ENCODE measurements around the gene UEVLD. TPM values are rescaled to one million over a fixed set of nuclear protein-coding genes. Genes with fewer than 3 reads are reported as not detected.

The UEVLD gene
- total RNA-seq, 1 donor from 2014 or later: 21.4 TPM

DNA sequence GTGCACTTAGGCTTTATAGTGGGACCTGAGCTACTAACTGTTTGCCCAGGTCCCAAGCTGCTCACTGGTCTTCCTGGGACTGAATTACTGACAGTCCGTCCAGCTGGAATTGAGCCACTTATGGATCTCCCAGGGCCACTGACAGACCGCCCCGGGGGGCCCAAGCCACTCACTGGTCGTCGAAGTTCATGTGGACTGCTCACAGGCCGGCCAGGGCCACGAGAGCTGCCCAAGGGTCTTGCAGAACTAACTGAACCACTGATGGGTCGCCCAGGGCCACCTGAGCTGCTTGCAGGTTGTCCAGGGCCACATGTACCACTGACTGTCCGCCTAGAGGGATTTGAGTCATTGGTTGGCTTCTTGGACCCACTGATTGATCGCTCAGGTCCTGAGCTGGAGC is 26.1 kb upstream of the UEVLD start:
- Mint-ChIP-seq H3K27me3 (ENCODE audit: low read depth) (no peaks in the 10 kb centered on the region), H3K36me3 (ENCODE audit: low read depth) (peaks cover 19% of the 10 kb centered on the region), H3K4me1 (ENCODE audit: low read depth) (peaks cover 35% of the 10 kb centered on the region), H3K9me3 (ENCODE audit: low read depth) (no peaks in the 10 kb centered on the region), H3K4me3 (ENCODE audit: unreplicated experiment) (no peak overlapping the region), H3K27ac (ENCODE audit: unreplicated experiment) (no peak overlapping the region)
- TF ChIP-seq, protein P1, sequence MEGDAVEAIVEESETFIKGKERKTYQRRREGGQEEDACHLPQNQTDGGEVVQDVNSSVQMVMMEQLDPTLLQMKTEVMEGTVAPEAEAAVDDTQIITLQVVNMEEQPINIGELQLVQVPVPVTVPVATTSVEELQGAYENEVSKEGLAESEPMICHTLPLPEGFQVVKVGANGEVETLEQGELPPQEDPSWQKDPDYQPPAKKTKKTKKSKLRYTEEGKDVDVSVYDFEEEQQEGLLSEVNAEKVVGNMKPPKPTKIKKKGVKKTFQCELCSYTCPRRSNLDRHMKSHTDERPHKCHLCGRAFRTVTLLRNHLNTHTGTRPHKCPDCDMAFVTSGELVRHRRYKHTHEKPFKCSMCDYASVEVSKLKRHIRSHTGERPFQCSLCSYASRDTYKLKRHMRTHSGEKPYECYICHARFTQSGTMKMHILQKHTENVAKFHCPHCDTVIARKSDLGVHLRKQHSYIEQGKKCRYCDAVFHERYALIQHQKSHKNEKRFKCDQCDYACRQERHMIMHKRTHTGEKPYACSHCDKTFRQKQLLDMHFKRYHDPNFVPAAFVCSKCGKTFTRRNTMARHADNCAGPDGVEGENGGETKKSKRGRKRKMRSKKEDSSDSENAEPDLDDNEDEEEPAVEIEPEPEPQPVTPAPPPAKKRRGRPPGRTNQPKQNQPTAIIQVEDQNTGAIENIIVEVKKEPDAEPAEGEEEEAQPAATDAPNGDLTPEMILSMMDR (IDR thresholded peaks at IDR 0.05): no peak
- no peak for DNase-seq (ENCODE audit: low spot score)

- Mint-ChIP-seq H3K4me1 (ENCODE audit: low read depth) (peaks cover 14% of the 10 kb centered on the region), H3K27ac (ENCODE audit: unreplicated experiment) (no peak overlapping the region), H3K4me3 (ENCODE audit: unreplicated experiment) (no peak overlapping the region), H3K9me3 (ENCODE audit: low read depth) (no peaks in the 10 kb centered on the region), H3K36me3 (ENCODE audit: low read depth) (peaks cover 25% of the 10 kb centered on the region), H3K27me3 (ENCODE audit: low read depth) (no peaks in the 10 kb centered on the region)
- TF ChIP-seq, protein P1 (IDR thresholded peaks at IDR 0.05): no peak
- no peak for DNase-seq (ENCODE audit: low spot score)
These were observed 23.9 kb upstream of the UEVLD start for GRCh38 chr11:18612394-18612793.

GRCh38 chr11:18611196-18611595 is 22.7 kb upstream of the UEVLD start:
- Mint-ChIP-seq H3K36me3 (ENCODE audit: low read depth) (peaks cover 26% of the 10 kb centered on the region), H3K4me3 (ENCODE audit: unreplicated experiment) (no peak overlapping the region), H3K27ac (ENCODE audit: unreplicated experiment) (peak overlapping the region; percentile 32), H3K9me3 (ENCODE audit: low read depth) (no peaks in the 10 kb centered on the region), H3K27me3 (ENCODE audit: low read depth) (no peaks in the 10 kb centered on the region), H3K4me1 (ENCODE audit: low read depth) (peaks cover 7% of the 10 kb centered on the region)
- DNase-seq (ENCODE audit: low spot score): no peak
- TF ChIP-seq, protein P1 (IDR thresholded peaks at IDR 0.05): no peak

GRCh38 chr11:18608376-18608775 is 19.8 kb upstream of the UEVLD start:
- H3K27me3 Mint-ChIP-seq (ENCODE audit: low read depth): no peaks in the 10 kb centered on the region
- no peak for DNase-seq (ENCODE audit: low spot score)
- no peaks in the 10 kb centered on the region for H3K9me3 Mint-ChIP-seq (ENCODE audit: low read depth)
- no peak overlapping the region for H3K4me3 Mint-ChIP-seq (ENCODE audit: unreplicated experiment)
- peaks cover 2% of the 10 kb centered on the region for H3K4me1 Mint-ChIP-seq (ENCODE audit: low read depth)
- peaks cover 10% of the 10 kb centered on the region for H3K36me3 Mint-ChIP-seq (ENCODE audit: low read depth)
- no peak overlapping the region for H3K27ac Mint-ChIP-seq (ENCODE audit: unreplicated experiment)
- TF ChIP-seq, protein P1 (IDR thresholded peaks at IDR 0.05): no peak

DNA sequence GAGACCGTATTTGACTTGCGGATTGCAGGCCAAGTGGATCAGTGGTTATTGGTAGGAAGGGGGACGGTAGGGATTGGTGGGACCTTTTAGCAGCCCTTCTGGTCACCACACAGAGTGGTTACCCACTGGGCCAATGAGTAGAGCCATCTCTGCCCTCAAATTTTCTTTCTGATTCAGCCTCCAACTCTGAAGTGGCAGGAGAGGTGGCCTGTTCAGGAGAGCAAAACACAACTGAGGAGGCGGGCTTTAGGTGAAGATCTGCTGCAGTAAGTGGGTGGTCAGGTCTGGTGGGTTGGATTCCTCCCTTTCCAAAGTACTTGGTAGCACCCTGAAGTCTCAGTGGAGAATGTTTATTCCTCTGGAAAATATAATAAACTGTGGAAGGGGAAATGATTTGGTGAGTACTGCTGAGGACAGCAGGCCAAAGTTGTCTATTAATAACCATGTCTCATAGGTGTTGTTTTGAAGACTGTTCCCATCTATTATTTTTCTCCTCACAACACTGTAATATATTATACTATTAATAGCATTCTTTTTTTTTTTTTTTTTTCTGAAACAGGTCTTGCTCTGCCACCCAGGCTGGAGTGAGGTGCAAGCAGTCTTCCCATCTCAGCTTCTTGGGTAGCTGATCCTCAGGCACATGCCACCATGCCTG is 12.5 kb upstream of the UEVLD start:
- peaks cover 12% of the 10 kb centered on the region for H3K4me1 Mint-ChIP-seq (ENCODE audit: low read depth)

More for the DNA sequence above, 12.5 kb upstream of the UEVLD start:
- H3K4me3 Mint-ChIP-seq (ENCODE audit: unreplicated experiment): no peak overlapping the region
- no peak for DNase-seq (ENCODE audit: low spot score)
- H3K27me3 Mint-ChIP-seq (ENCODE audit: low read depth): no peaks in the 10 kb centered on the region
- TF ChIP-seq, protein P1 (IDR thresholded peaks at IDR 0.05): no peak
- H3K9me3 Mint-ChIP-seq (ENCODE audit: low read depth): no peaks in the 10 kb centered on the region
- H3K36me3 Mint-ChIP-seq (ENCODE audit: low read depth): no peaks in the 10 kb centered on the region
- H3K27ac Mint-ChIP-seq (ENCODE audit: unreplicated experiment): no peak overlapping the region

Data from chondrocyte (in vitro differentiated cells).